ENCODE data around the gene PEX14. TPM values are rescaled to one million over a fixed set of nuclear protein-coding genes. Genes with fewer than 3 reads are reported as not detected.

The PEX14 gene
- polyA plus RNA-seq, 1 donor from 2014 or later = 13.5 TPM

GRCh38 chr1:10561497-10561896 lies 86.7 kb downstream of the PEX14 start:
- Histone ChIP-seq H3K27me3 (ENCODE audit: insufficient read depth, low read depth, low read length) (no peaks in the 10 kb centered on the region), H3K27ac (ENCODE audit: low read length) (no peak overlapping the region), H3K9me2 (ENCODE audit: insufficient read depth, low read length) (no peaks in the 10 kb centered on the region)

GRCh38 chr1:10561955-10562354 lies 87.2 kb downstream of the PEX14 start:
- Histone ChIP-seq H3K9me2 (ENCODE audit: insufficient read depth, low read length) (no peaks in the 10 kb centered on the region), H2AFZ (ENCODE audit: low read depth, low read length) (no peak overlapping the region), H3K4me2 (ENCODE audit: low read length) (no peak overlapping the region), H3K27ac (ENCODE audit: low read length) (no peak overlapping the region), H3F3A (ENCODE audit: insufficient read depth, low read length, poor library complexity, severe bottlenecking) (no peaks in the 10 kb centered on the region), H3K9ac (ENCODE audit: low read length) (no peak overlapping the region), H3K27me3 (ENCODE audit: insufficient read depth, low read depth, low read length) (no peaks in the 10 kb centered on the region), H3K4me3 (ENCODE audit: low read length) (no peak overlapping the region), H3K79me2 (replicated peaks; ENCODE audit: insufficient read depth, low read length) (no peaks in the 10 kb centered on the region), H4K20me1 (ENCODE audit: insufficient read depth) (no peaks in the 10 kb centered on the region), H3K9me3 (ENCODE audit: low read length) (no peaks in the 10 kb centered on the region), H3K36me3 (ENCODE audit: insufficient read depth, low read length) (no peaks in the 10 kb centered on the region)
- TF ChIP-seq EZH2 (IDR thresholded peaks at IDR 0.05; ENCODE audit: borderline replicate concordance, insufficient read depth, low read length, poor library complexity, severe bottlenecking) (no peak), RAD21 (conservative IDR thresholded peaks at IDR 0.05) (no peak), EP300 (conservative IDR thresholded peaks at IDR 0.05; ENCODE audit: poor library complexity, severe bottlenecking) (no peak), REST (IDR thresholded peaks at IDR 0.05; ENCODE audit: borderline replicate concordance) (no peak)

More at GRCh38 chr1:10561497-10561896, 86.7 kb downstream of the PEX14 start:
- Histone ChIP-seq H3K36me3 (ENCODE audit: insufficient read depth, low read length) (no peaks in the 10 kb centered on the region), H3K4me2 (ENCODE audit: low read length) (no peak overlapping the region), H3K9me3 (ENCODE audit: low read length) (no peaks in the 10 kb centered on the region), H2AFZ (ENCODE audit: low read depth, low read length) (no peak overlapping the region), H3F3A (ENCODE audit: insufficient read depth, low read length, poor library complexity, severe bottlenecking) (no peaks in the 10 kb centered on the region), H3K79me2 (replicated peaks; ENCODE audit: insufficient read depth, low read length) (no peaks in the 10 kb centered on the region), H3K9ac (ENCODE audit: low read length) (no peak overlapping the region), H3K4me3 (ENCODE audit: low read length) (no peak overlapping the region), H4K20me1 (ENCODE audit: insufficient read depth) (no peaks in the 10 kb centered on the region)
- TF ChIP-seq EZH2 (IDR thresholded peaks at IDR 0.05; ENCODE audit: borderline replicate concordance, insufficient read depth, low read length, poor library complexity, severe bottlenecking) = no peak
- no peak for TF ChIP-seq CTCF (IDR thresholded peaks at IDR 0.05; ENCODE audit: poor library complexity, severe bottlenecking)
- TF ChIP-seq REST (IDR thresholded peaks at IDR 0.05; ENCODE audit: borderline replicate concordance) = no peak
- TF ChIP-seq EP300 (conservative IDR thresholded peaks at IDR 0.05; ENCODE audit: poor library complexity, severe bottlenecking) = no peak
- no peak for TF ChIP-seq TAF1 (IDR thresholded peaks at IDR 0.05; ENCODE audit: low read depth)
- TF ChIP-seq POLR2AphosphoS5 (IDR thresholded peaks at IDR 0.05) = no peak
- no peak for TF ChIP-seq SMC3 (conservative IDR thresholded peaks at IDR 0.05; ENCODE audit: poor library complexity)
